ENCODE measurements around the gene DEPDC1B.
"Not testable (repeated sequence)": the region's sequence is repeated elsewhere in the genome, so short reads cannot be mapped to it uniquely, and the experiment has no call there.

- not testable (repeated sequence) for TF ChIP-seq PATZ1 (tag by site-specific recombination; IDR thresholded peaks at IDR 0.05); ZBTB26 (tag by site-specific recombination; optimal IDR thresholded peaks at IDR 0.05); ZNF701 (tag by site-specific recombination; IDR thresholded peaks at IDR 0.05); ZBTB7A (tag by site-specific recombination; IDR thresholded peaks at IDR 0.05; ENCODE audit: low read depth); ZNF513 (tag by site-specific recombination; IDR thresholded peaks at IDR 0.05)
Observed at GRCh38 chr5:60730858-60731257, 30.9 kb upstream of the DEPDC1B start.
